ENCODE measurements around the gene ORM2. TPM values are rescaled to one million over a fixed set of nuclear protein-coding genes. Genes with fewer than 3 reads are reported as not detected.

ORM2 gene
- total RNA-seq, 4 donors from 2014 or later: 9.5 TPM; not detected in 3

DNA sequence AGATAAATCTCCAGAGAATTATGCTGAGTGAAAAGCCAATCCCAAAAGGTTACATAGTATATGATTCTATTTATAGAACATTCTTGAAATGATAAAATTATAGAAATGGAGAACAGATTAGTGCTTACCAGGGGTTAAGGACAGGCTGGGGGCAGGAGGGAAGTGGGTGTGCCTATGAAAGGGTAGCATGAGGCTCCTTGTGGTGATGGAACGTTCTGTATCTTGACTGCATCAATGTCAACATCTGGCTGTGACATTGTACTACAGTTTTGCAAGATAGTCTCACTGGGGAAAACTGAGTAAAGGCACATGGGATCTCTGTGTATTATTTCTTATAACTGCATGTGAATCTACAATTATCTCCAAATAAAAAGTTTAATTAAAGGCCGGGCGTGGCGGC is 22.3 kb downstream of the ORM2 start:
- Histone ChIP-seq H3K27ac (no peak overlapping the region), H3K4me1 (peaks cover 21% of the 10 kb centered on the region), H3K27me3 (no peaks in the 10 kb centered on the region), H3K36me3 (peaks cover 72% of the 10 kb centered on the region), H3K9me3 (no peaks in the 10 kb centered on the region), H3K4me3 (no peak overlapping the region)
- WGBS: 84% methylated on average over 4 of the region's 4 CpGs
- TF ChIP-seq, protein P1, sequence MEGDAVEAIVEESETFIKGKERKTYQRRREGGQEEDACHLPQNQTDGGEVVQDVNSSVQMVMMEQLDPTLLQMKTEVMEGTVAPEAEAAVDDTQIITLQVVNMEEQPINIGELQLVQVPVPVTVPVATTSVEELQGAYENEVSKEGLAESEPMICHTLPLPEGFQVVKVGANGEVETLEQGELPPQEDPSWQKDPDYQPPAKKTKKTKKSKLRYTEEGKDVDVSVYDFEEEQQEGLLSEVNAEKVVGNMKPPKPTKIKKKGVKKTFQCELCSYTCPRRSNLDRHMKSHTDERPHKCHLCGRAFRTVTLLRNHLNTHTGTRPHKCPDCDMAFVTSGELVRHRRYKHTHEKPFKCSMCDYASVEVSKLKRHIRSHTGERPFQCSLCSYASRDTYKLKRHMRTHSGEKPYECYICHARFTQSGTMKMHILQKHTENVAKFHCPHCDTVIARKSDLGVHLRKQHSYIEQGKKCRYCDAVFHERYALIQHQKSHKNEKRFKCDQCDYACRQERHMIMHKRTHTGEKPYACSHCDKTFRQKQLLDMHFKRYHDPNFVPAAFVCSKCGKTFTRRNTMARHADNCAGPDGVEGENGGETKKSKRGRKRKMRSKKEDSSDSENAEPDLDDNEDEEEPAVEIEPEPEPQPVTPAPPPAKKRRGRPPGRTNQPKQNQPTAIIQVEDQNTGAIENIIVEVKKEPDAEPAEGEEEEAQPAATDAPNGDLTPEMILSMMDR (IDR thresholded peaks at IDR 0.05): no peak
- peak in 1 of 3 donors; percentile 28 for TF ChIP-seq POLR2AphosphoS5 (IDR thresholded peaks at IDR 0.05)
- no peak for DNase-seq (ENCODE audit: low spot score in 2 of 2)

DNA sequence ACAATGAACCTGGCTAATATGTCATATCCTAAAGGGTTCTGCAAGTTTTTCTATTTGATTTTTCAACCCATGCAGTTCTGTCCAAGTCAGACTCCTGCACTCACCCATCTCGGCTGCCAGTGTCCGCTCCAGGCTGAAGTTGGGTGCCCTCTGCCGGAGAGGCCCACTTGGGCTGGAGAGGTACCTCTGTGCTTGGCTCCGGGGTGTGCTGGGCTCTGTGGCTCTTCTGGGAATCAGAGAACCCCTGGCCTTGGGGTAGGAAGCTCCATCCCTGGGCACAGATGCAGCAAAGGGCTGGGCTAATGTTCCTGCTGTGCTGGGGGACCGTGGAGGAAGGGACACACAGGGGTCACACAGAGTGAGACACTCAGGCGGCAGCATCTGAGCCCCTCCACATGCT is 26.2 kb downstream of the ORM2 start:
- H3K27me3 ChIP-seq: no peaks in the 10 kb centered on the region
- DNase-seq (ENCODE audit: low spot score in 2 of 2): no peak

DNA sequence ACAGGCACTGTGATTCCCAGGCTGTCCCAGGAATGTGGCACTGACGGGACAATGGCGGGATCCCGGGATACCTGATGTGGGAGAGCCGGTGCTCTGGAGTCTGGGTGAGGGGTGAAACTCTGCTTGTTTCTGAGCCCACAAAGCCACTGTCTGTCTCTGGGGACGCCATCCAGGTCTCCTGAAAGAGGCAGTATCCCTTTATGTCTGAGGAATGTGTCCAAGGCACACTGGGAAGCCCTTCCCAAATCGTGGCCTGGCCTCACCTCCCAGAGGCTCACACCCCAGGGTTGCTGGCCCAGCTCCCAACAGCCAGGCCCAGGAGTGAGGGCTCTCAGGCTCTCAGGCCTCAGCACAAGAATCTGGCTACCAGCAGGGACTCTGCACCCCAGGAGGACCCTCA is 27.1 kb downstream of the ORM2 start:
- TF ChIP-seq POLR2AphosphoS5 (IDR thresholded peaks at IDR 0.05) (no peak), POLR2A (IDR thresholded peaks at IDR 0.05) (no peak), EP300 (IDR thresholded peaks at IDR 0.05) (no peak)
- TF ChIP-seq, protein P1 (IDR thresholded peaks at IDR 0.05): no peak
- H3K36me3 ChIP-seq: peaks cover 78% of the 10 kb centered on the region

More for the DNA sequence above, 26.2 kb downstream of the ORM2 start:
- Histone ChIP-seq H3K4me1 (peaks cover 5% of the 10 kb centered on the region), H3K36me3 (peaks cover 72% of the 10 kb centered on the region), H3K4me3 (no peak overlapping the region), H3K9me3 (no peaks in the 10 kb centered on the region), H3K27ac (no peak overlapping the region)
- 92% methylated on average over 5 of the region's 6 CpGs for WGBS
- TF ChIP-seq EP300 (IDR thresholded peaks at IDR 0.05) (no peak), POLR2AphosphoS5 (IDR thresholded peaks at IDR 0.05) (no peak), POLR2A (IDR thresholded peaks at IDR 0.05) (no peak)
- TF ChIP-seq, protein P1 (IDR thresholded peaks at IDR 0.05): no peak

DNA sequence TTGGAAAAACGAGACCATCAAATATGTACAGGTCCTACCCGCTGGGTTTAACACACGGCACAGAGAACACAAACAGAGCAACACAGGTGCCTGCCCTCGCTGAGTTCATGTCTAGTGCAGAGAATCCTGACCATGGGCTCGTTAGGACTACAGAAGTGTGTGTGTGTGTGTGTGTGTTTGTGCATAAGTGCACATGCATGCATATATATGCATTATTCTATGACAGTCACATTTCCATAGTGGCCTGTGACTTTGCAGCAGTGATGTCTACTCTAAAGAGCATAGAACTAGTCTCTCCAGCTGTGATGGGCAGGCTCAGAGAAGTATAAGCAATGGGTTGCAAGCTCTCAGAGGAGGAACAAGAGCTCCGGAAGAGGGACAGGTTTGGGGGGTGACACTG is 27.7 kb downstream of the ORM2 start:
- Histone ChIP-seq H3K4me3 (no peak overlapping the region), H3K27ac (no peak overlapping the region), H3K36me3 (peaks cover 84% of the 10 kb centered on the region), H3K9me3 (no peaks in the 10 kb centered on the region), H3K27me3 (no peaks in the 10 kb centered on the region), H3K4me1 (no peaks in the 10 kb centered on the region)
- TF ChIP-seq, protein P1 (IDR thresholded peaks at IDR 0.05): no peak
- no peak for TF ChIP-seq EP300 (IDR thresholded peaks at IDR 0.05)
- TF ChIP-seq POLR2AphosphoS5 (IDR thresholded peaks at IDR 0.05): no peak
- TF ChIP-seq POLR2A (IDR thresholded peaks at IDR 0.05): no peak
- no peak for DNase-seq (ENCODE audit: low spot score in 2 of 2)
- WGBS: 89% methylated on average over 6 of the region's 6 CpGs

More for the DNA sequence above, 27.1 kb downstream of the ORM2 start:
- peaks cover under 1% of the 10 kb centered on the region for H3K4me1 ChIP-seq
- no peak overlapping the region for H3K27ac ChIP-seq
- 83% methylated on average over 6 of the region's 6 CpGs for WGBS
- no peak overlapping the region for H3K4me3 ChIP-seq
- no peak for DNase-seq (ENCODE audit: low spot score in 2 of 2)
- H3K9me3 ChIP-seq: no peaks in the 10 kb centered on the region
- H3K27me3 ChIP-seq: no peaks in the 10 kb centered on the region

DNA sequence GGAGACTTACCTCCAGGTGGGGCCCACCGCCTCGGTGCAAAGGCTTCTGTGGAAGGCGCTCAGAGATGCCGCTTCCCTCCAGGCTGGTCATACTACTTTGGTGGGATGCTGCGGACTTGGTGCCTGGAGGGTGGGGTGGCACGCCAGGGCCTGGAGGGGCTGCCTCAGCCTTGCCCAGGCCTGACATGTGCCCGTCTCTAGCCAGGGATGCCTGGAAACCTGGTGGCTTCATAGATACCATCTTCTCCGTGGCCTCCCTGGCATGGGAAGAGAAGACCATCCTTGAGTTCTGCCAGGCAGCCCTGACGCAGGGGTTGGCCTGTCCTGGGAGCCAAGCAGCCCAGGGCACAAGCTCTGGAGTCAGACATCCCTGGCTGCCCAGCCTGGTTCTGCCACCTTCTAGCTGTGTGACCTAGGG is 28.3 kb downstream of the ORM2 start:
- no peaks in the 10 kb centered on the region for H3K9me3 ChIP-seq
- H3K27me3 ChIP-seq: no peaks in the 10 kb centered on the region
- no peaks in the 10 kb centered on the region for H3K4me1 ChIP-seq
- no peak overlapping the region for H3K27ac ChIP-seq
- no peak for DNase-seq (ENCODE audit: low spot score in 2 of 2)
- no peak overlapping the region for H3K4me3 ChIP-seq
- TF ChIP-seq, protein P1 (IDR thresholded peaks at IDR 0.05): no peak
- TF ChIP-seq EP300 (IDR thresholded peaks at IDR 0.05) (no peak), POLR2A (IDR thresholded peaks at IDR 0.05) (no peak)
- H3K36me3 ChIP-seq: peaks cover 89% of the 10 kb centered on the region
- WGBS: 100% methylated on average over 1 of the region's 9 CpGs

All from suprapubic skin (tissue), 4 donors.